SK-N-SH (cell line): ENCODE measurements around the gene NTM.

Experiments
- IRF3 ChIP-seq: fragments of 150-350 bp; IDR thresholded peaks from 2 replicates; pipeline ENCODE4 v1.6.1; 2016; ENCODE audit warnings: mild to moderate bottlenecking, low read depth, low read length
- PBX3 ChIP-seq: IDR thresholded peaks from 2 replicates; pipeline ENCODE4; 2012
- POLR2AphosphoS5 ChIP-seq: IDR thresholded peaks from 2 replicates; pipeline ENCODE4 v1.6.1; 2012; ENCODE audit warnings: low read depth, low read length
- TEAD4 ChIP-seq: IDR thresholded peaks from 2 replicates; pipeline ENCODE4 v1.4.0; 2012; ENCODE audit warnings: mild to moderate bottlenecking, borderline replicate concordance; ENCODE audit not compliant: insufficient read depth
- TF ChIP-seq, protein P1 (sequence below): fragments of 200-600 bp; sonication (generic); IDR thresholded peaks from 2 replicates; pipeline ENCODE4 v1.6.1; 2017; ENCODE audit warnings: antibody characterized with exemption, mild to moderate bottlenecking, moderate library complexity

- TF ChIP-seq POLR2AphosphoS5 = no peak
- TF ChIP-seq PBX3 = no peak
- TF ChIP-seq, protein P1, sequence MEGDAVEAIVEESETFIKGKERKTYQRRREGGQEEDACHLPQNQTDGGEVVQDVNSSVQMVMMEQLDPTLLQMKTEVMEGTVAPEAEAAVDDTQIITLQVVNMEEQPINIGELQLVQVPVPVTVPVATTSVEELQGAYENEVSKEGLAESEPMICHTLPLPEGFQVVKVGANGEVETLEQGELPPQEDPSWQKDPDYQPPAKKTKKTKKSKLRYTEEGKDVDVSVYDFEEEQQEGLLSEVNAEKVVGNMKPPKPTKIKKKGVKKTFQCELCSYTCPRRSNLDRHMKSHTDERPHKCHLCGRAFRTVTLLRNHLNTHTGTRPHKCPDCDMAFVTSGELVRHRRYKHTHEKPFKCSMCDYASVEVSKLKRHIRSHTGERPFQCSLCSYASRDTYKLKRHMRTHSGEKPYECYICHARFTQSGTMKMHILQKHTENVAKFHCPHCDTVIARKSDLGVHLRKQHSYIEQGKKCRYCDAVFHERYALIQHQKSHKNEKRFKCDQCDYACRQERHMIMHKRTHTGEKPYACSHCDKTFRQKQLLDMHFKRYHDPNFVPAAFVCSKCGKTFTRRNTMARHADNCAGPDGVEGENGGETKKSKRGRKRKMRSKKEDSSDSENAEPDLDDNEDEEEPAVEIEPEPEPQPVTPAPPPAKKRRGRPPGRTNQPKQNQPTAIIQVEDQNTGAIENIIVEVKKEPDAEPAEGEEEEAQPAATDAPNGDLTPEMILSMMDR = no peak
- TF ChIP-seq TEAD4 = no peak
- no peak for TF ChIP-seq IRF3
Measured at GRCh38 chr11:131669401-131669780, 299.0 kb downstream of the NTM start.
